HEK293 (cell line): ENCODE results near the gene NOL6.
A peak's percentile ranks its signal among the peaks of the same experiment; 100 is the strongest.

Source experiments
- CTCF ChIA-PET: fragments of 350-600 bp; formaldehyde crosslinking; extraction: SDS; loops from one replicate; lab custom pipeline; 2021; ENCODE audit warnings: antibody characterized with exemption; lab: Yijun Ruan, JAX
- POLR2A ChIA-PET: fragments of 300-600 bp; formaldehyde crosslinking; extraction: SDS; loops from one replicate; lab custom pipeline; 2020; ENCODE audit warnings: antibody characterized with exemption, inconsistent platforms; lab: Yijun Ruan, JAX
- H3K27ac ChIP-seq: fragments of 200-500 bp; sonication (Bioruptor generic); 2 replicates; pipeline ENCODE4 v1.5.1; 2014; ENCODE audit warnings: low read depth, low read length, control low read depth, inconsistent platforms; ENCODE audit errors: extremely low read depth
- H3K36me3 ChIP-seq, 2 experiments: fragments of 200-500 bp in 1 of 2; sonication (Bioruptor generic) in 1 of 2; 1 replicate in 1 of 2; 2 replicates in 1 of 2; pipeline ENCODE4 v1.5.1; 2014 to 2017; ENCODE audit warnings: inconsistent platforms in 2 of 2, low read length in 2 of 2; ENCODE audit not compliant: control insufficient read depth in 2 of 2, insufficient read depth in 1 of 2
- H3K4me1 ChIP-seq: fragments of 200-500 bp; sonication (Bioruptor generic); 2 replicates; pipeline ENCODE4 v1.5.1; 2014; ENCODE audit warnings: mild to moderate bottlenecking, low read length, inconsistent platforms; ENCODE audit not compliant: control insufficient read depth, insufficient read depth
- H3K4me3 ChIP-seq: 2 replicates; pipeline ENCODE4 v1.5.1; 2011; ENCODE audit warnings: low read depth, mild to moderate bottlenecking, control low read depth, low read length, moderate library complexity
- H3K9me3 ChIP-seq: fragments of 200-500 bp; sonication (Bioruptor generic); 2 replicates; pipeline ENCODE4 v1.5.1; 2014; ENCODE audit warnings: low read depth, low read length, inconsistent platforms; ENCODE audit not compliant: control insufficient read depth, insufficient read depth
- ATF2 ChIP-seq: fragments of 450-650 bp; formaldehyde crosslinking; IDR thresholded peaks from 2 replicates; pipeline ENCODE4 v1.5.1; 2016; ENCODE audit warnings: missing biosample characterization, missing genetic modification characterization, low read depth
- BCL11A ChIP-seq: fragments of 450-650 bp; formaldehyde crosslinking; IDR thresholded peaks from 2 replicates; pipeline ENCODE4 v1.5.1; 2016; ENCODE audit warnings: low read depth, missing biosample characterization, missing genetic modification characterization
- HOXC10 ChIP-seq: sonication (generic); formaldehyde crosslinking; IDR thresholded peaks from 2 replicates; pipeline ENCODE4 v1.8.1; 2023; ENCODE audit warnings: mild to moderate bottlenecking, missing genetic modification reagents
- KLF1 ChIP-seq: fragments of 450-650 bp; formaldehyde crosslinking; IDR thresholded peaks from 2 replicates; pipeline ENCODE4 v1.5.1; 2016; ENCODE audit warnings: missing biosample characterization, missing genetic modification characterization
- PRDM10 ChIP-seq: fragments of 450-650 bp; formaldehyde crosslinking; IDR thresholded peaks from 2 replicates; pipeline ENCODE4 v1.5.1; 2016; ENCODE audit warnings: missing biosample characterization, missing genetic modification characterization
- REST ChIP-seq: fragments of 450-650 bp; formaldehyde crosslinking; IDR thresholded peaks from 2 replicates; pipeline ENCODE4 v1.5.1; 2016; ENCODE audit warnings: missing biosample characterization, missing genetic modification characterization
- SALL2 ChIP-seq: fragments of 450-650 bp; formaldehyde crosslinking; IDR thresholded peaks from 2 replicates; pipeline ENCODE4 v1.5.0; 2017; ENCODE audit warnings: missing biosample characterization, mild to moderate bottlenecking, missing genetic modification characterization, borderline replicate concordance
- SETDB1 ChIP-seq: IDR thresholded peaks from one replicate; pipeline ENCODE4 v1.6.1; 2017; ENCODE audit warnings: mild to moderate bottlenecking, low read length, moderate library complexity, mixed read lengths; ENCODE audit not compliant: insufficient read length
- TRIM28 ChIP-seq: IDR thresholded peaks from 2 replicates; pipeline ENCODE4 v1.6.1; 2011; ENCODE audit warnings: low read length, control low read depth, borderline replicate concordance
- YY2 ChIP-seq: fragments of 450-650 bp; formaldehyde crosslinking; IDR thresholded peaks from 2 replicates; pipeline ENCODE4 v1.5.1; 2016; ENCODE audit warnings: missing biosample characterization, missing genetic modification characterization
- ZBTB8A ChIP-seq: fragments of 450-650 bp; formaldehyde crosslinking; IDR thresholded peaks from 2 replicates; pipeline ENCODE4 v1.5.1; 2016; ENCODE audit warnings: missing biosample characterization, missing genetic modification characterization
- ZFP41 ChIP-seq: fragments of 450-650 bp; formaldehyde crosslinking; IDR thresholded peaks from 2 replicates; pipeline ENCODE4 v1.5.1; 2016; ENCODE audit warnings: missing biosample characterization, missing genetic modification characterization, borderline replicate concordance
- ZNF132 ChIP-seq: fragments of 450-650 bp; formaldehyde crosslinking; IDR thresholded peaks from 2 replicates; pipeline ENCODE4 v1.5.1; 2017; ENCODE audit warnings: missing biosample characterization, missing genetic modification characterization, borderline replicate concordance
- ZNF157 ChIP-seq: fragments of 450-650 bp; formaldehyde crosslinking; IDR thresholded peaks from 2 replicates; pipeline ENCODE4 v1.5.1; 2016; ENCODE audit warnings: missing biosample characterization, missing genetic modification characterization
- ZNF211 ChIP-seq: fragments of 450-650 bp; formaldehyde crosslinking; IDR thresholded peaks from 2 replicates; pipeline ENCODE4 v1.5.1; 2016; ENCODE audit warnings: low read depth, missing biosample characterization, missing genetic modification characterization
- ZNF350 ChIP-seq: fragments of 450-650 bp; formaldehyde crosslinking; IDR thresholded peaks from 2 replicates; pipeline ENCODE4 v1.5.0; 2017; ENCODE audit warnings: missing biosample characterization, mild to moderate bottlenecking, missing genetic modification characterization
- ZNF433 ChIP-seq: fragments of 450-650 bp; formaldehyde crosslinking; IDR thresholded peaks from 2 replicates; pipeline ENCODE4 v1.5.1; 2016; ENCODE audit warnings: missing biosample characterization, missing genetic modification characterization, low read depth

Gene NOL6

DNA sequence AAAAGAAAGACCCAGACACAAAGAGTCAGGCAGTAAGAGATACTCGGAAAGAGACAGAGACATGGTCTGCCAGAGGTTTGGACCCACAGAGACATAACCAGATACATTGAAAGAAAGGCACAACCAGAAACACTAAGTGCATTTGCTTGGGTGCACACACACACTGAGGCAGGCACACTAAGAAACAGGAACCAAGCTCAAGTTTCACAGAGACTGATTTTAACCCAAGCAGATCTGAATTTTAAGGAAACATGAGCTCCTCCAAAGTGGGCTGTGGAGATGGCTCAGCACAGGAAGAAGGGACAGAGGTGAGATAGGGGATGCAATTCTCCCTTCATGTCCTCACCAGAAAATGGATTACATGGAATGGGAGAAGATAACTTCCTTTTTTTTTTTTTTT is 35.8 kb downstream of the NOL6 start (continued):
- TF ChIP-seq REST (tag by site-specific recombination) (no peak), YY2 (tag by site-specific recombination) (no peak), ZNF433 (tag by site-specific recombination) (no peak), HOXC10 (no peak), ZNF132 (tag by site-specific recombination) (no peak), SALL2 (tag by site-specific recombination) (no peak), TRIM28 (no peak), ZNF157 (tag by site-specific recombination) (no peak), PRDM10 (tag by site-specific recombination) (no peak), ZBTB8A (tag by site-specific recombination) (no peak), ZFP41 (tag by site-specific recombination) (no peak), ZNF350 (tag by site-specific recombination) (no peak), ZNF211 (tag by site-specific recombination) (no peak)
- TF ChIP-seq, all 188 proteins: peak for 0

DNA sequence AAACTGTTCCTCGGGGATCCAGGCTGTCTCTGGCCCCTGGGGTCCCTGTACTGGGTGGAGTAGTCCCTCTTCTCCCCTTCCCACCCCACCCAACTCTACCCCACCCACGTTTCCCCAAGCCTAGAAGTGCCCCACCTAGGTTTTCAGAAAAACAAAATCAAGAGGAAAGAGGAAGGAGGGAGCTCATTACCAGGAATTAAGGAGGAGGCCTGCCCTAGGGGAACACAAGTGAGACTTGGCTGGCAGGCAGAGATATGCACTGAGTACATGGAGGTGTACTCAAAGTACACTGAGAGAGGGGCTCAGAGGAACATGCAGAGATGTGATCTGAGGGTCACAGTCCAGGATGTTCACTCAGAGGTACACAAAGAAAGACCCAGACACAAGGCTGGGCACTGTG is 36.5 kb downstream of the NOL6 start:
- Histone ChIP-seq H3K4me1 (no peaks in the 10 kb centered on the region), H3K27ac (no peak overlapping the region), H3K9me3 (no peaks in the 10 kb centered on the region), H3K4me3 (no peak overlapping the region), H3K36me3 (no peaks in the 10 kb centered on the region)
- TF ChIP-seq BCL11A (tag by site-specific recombination) (no peak), KLF1 (tag by site-specific recombination) (peak; percentile 40), ATF2 (no peak), SETDB1 (no peak)
- ChIA-PET POLR2A (interaction anchor here (1.0 kb wide), 1 partner anchor 21 kb away, joined by 3 read pairs; no protein-coding TSS in a partner anchor), CTCF (interaction anchor here (1.2 to 4.8 kb wide), 2 partner anchors 15 to 22 kb away, joined by 4 to 27 read pairs; no protein-coding TSS in a partner anchor)
